ENCODE measurements around the gene SPEN. TPM values are rescaled to one million over a fixed set of nuclear protein-coding genes. Genes with fewer than 3 reads are reported as not detected.

SPEN gene
- polyA plus RNA-seq, 3 donors: 57.4 to 68.0 (median 67.3) TPM

DNA sequence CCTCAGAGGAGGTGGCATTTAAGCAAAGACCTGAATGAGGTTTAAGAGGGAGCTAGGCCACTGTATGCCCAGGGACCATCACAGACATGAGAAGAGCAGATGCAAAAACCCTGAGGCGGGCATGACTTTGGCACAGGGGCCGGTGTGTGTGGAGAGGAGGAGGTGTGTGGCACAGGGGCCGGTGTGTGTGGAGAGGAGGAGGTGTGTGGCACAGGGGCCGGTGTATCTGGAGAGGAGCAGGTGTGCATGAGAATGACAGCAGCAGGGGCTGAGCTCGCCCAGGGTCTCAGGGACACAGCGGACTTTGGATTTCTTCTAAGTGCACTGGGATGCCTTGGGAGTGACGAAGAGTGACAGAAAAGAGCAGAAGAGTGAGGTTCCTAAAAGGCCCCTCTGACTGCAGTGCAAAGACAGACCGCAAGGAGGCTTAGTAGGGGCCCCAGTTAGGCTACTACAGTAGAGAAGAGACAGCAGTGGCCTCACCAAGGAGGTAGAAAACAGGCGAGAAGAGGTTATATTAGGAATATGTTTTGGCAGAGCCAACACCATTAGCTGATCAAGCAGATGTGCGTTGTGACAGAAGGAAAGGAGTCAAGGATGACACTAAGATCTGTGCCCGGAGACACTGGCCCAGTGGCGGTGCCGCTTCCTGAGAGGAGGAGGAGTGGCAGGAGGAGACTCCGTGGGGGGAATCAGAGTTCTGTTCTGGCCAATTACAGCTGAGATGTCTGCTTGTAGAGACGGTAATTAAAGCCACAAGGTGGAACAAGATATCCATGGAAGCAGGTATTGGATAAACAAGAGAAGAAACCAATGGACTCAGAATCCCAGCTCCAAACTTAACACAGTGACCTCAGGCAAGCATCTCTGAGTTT, 110.0 kb downstream of the SPEN start:
- peak; percentile 46 for DNase-seq

DNA sequence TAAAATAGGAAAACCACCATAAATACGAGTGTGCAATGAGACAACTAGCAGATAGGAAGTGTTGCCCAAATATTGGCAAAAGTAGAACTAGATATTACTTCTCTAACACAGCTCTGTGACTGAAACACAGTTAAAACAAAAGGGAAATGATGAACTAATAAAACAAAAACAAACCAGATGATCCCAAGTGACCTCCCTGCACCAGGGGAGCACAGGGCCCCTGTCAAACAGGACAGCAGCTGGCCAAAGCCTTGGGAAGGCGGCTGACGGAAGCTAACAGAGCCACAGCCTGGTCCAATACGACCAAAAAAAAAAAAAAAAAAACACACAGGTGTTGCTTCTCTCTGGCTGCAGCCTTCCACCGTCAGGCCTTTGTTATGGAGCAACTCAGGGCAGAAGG, 110.6 kb downstream of the SPEN start:
- no peak for DNase-seq

DNA sequence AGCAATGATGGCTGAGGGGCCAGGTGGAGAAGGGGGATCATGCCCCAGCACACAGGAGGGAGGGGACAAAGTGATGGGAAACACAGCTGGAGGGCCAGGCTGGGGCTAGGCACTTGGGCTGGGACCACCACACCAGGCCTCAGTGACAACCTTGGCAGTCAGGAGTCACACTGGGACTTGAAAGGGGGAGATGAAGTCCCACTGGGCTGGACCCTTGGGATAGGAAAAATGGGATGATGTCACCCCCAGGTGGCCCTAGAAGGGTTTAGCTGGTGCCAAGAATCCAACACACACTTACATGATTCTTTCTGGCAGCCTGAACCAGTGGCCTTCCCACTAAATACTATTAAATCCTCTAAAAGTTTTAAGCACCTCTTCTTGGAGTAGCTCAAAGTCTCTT, 111.3 kb downstream of the SPEN start:
- DNase-seq: no peak

DNA sequence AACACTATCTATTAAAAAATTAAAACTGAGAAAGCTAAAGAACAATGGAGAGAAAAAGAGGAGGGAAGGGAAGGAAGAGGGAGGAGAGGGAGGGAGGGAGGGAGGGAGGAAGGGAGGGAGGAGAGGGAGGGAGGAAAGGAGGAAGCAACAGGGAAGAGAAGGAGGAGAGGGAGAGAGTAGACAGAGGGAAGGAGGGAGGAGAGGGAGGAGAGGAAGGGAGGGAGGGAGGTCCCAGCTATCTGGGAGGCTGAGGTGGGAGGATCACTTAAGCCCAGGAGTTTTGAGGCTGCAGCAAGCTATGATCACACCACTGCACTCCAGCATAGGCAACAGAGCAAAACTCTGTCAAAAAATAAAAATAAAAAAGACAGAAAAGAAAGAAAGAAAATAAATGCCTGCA, 111.9 kb downstream of the SPEN start:
- no peak for DNase-seq

DNA sequence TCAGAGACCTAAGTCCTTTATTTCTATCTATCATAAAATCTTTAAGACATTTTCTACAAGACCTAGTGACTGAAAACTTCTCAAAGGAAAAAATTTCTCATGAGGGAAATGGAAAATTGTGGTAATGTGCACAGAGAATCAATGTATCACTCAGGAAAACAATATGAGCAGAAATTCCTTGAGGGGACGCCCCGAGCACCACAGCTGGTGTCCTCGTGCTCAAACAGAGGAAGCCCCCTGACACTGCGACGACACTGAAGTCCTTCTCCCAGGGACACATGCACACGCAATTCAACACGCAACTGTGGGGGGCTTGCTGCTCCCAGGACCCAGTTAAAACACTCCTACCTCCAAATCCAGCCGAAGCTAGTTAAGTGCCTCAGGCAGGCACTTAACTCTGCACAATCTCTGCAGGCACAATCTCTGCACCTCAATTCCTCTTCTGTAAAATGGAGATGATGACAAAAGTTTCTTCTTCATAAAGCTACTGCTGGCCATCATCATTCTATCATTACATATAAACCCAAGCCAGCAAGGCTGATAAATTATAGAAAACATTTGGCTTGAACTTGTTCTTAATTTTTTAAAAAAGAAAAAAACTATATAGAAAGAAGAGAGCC, 112.4 kb downstream of the SPEN start:
- no peak for DNase-seq

DNA sequence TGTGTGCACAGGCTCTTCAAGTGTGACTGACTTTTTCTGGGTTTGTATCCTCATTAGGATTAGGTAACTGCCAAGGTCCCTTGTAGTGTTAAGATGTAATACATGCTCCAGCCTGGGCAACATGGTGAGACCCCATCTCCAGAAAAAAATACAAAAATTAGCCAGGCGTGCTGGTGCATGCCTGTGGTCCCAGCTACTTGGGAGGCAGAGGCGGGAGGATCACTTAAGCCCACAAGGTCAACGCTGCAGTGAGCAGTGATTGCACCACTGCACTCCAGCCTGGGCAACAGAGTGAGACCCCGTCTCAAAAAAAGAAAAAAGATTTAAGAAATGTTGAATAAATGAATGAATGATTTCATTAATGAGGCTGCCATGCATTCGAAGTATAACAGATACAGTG, 113.3 kb downstream of the SPEN start:
- no peak for DNase-seq

DNA sequence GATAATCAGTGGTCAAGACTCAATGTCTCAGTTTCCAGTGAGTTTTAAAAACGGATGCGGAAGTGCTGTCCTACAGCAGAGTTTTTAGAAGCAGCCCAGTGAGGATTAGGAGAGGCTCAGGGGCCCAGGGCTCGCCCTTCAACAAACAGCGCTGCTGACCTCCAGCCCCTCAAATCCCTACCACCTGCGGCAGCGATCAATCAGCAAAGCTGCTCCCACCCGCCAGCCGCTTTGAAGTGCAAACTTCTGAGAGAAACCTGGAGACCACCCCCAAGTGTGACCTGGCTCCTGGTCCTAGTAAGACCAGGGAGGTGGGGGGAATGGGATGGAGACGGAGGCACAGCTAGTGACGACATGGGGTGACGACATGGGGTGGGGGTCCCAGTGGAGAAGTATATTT, 114.0 kb downstream of the SPEN start:
- no peak for DNase-seq

DNA sequence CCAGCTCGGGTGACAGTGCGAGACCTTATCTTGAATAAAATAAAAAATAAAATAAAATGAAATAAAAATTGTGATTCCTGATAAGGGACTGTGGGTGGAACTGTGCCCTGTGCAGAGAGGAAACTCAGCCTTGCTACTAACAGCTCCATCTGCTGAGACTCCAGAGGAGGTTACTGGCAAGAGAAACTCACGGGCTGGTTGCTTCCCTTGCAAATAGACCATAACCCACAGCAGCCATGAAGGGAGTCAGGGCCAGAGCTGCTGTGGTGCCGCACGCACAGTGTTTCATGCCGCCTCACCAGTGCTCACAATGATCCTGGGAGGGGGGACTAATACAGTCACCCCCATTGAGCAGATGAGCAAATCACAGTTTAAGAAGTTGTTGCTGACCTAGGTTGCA, 114.7 kb downstream of the SPEN start:
- DNase-seq: no peak

DNA sequence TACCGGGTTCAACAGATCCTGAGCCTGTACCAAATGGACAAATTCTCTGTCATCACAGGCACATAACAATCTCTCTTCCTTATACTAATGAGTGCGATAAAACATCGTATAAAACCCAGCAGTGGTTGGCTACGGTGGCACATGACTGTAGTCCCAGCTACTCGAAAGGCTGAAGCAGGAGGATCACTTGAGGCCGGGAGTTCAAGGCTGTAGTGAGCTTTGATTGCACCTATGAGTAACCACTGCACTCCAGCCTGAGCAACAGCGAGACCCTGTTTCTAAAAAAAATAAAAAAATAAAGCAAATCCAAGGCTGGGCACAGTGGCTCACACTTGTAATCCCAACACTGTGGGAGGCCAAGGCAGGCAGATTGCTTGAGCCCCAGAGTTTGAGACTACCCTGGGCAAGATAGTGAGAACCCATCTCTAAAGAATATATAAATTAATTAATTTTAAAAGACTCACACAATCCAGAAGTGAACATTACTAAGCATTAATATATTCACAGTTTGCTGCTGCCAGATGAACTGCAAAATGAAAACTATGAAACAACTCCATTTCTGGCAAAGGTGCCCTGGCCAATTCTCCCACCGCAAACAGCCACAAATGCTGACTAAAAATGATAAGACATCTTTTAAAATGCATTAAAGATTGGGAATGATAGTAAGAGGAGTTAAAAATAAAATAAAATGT, 115.3 kb downstream of the SPEN start:
- no peak for DNase-seq

DNA sequence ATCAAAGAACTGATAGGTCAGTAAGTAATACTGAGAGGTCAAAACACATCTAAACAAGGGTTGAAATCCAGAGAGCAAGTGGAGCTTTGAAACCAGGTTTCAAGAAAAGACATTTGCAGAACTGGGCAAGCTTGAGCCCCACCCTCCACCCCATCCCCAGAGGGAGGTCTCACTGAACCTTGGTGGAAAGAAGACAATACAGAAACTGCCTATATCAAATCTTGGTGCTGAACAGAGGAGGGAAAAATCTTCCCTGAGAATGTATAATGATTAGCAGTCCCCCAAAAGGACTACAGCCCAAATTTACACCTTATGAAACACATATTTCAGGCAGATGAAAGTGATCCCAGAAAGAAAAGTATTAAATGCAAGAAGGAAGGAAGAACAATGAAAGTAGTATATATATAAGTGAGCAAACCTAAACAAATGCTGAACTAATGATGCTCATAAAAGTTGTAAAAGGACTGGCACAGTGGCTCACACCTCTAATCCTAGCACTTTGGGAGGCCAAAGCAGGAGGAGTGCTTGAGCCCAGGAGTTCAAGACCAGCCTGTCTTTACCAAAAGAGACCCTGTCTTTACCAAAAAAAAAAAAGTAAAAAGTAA, 116.0 kb downstream of the SPEN start:
- no peak for DNase-seq

DNA sequence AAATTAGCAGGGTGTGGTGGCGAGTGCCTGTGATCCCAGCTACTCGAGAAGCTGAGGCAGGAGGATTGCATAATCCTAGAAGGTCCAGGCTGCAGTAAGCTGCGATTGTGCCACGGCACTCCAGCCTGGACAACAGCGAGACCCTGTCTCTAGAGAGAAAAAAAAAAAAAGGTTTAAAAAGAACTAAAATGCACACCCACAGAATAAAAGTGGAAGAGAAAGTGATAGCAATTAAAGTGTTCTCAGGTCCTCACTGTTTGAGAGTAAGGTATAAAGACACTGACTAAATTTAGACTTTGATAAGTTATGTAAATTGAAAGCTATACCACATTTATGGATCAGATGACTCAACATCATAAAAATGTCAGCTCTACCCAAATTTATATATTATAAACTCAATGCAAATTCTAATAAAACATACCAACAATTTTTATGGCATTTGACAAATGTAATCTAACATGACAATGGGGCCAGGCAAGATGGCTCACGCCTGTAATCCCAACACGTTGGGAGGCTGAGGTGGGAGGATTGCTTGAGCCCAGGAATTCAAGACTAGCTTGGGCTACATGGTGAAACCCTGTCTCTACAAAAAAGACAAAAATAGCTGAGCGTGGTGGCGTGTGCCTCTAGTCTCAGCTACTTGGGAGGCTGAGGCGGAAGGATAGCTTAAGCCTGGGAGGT, 116.6 kb downstream of the SPEN start:
- no peak for DNase-seq

DNA sequence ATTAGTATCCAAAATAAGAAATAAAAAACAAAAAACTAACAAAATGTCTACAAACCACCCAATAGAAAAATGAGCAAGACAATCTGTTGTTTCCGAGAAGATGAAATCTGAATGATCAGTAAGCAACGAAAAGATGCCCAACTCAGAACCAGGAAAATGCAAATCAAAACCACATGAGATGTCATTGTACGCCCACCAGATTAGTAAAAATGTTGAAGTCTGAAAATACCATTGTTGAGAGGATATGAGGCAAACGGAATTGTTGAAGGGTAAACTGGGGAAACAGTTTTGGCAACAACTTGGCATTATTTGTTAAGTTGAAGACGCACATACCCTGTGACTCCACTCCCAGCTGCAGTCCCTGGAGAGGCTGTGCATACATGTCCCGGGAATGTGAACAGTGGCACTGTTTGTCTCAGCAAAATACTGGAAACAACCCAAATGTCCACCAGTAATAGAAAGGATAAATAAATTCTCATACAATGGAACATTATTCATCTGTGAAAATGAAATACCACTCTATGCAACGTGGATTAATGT, 117.8 kb downstream of the SPEN start:
- DNase-seq: no peak

DNA sequence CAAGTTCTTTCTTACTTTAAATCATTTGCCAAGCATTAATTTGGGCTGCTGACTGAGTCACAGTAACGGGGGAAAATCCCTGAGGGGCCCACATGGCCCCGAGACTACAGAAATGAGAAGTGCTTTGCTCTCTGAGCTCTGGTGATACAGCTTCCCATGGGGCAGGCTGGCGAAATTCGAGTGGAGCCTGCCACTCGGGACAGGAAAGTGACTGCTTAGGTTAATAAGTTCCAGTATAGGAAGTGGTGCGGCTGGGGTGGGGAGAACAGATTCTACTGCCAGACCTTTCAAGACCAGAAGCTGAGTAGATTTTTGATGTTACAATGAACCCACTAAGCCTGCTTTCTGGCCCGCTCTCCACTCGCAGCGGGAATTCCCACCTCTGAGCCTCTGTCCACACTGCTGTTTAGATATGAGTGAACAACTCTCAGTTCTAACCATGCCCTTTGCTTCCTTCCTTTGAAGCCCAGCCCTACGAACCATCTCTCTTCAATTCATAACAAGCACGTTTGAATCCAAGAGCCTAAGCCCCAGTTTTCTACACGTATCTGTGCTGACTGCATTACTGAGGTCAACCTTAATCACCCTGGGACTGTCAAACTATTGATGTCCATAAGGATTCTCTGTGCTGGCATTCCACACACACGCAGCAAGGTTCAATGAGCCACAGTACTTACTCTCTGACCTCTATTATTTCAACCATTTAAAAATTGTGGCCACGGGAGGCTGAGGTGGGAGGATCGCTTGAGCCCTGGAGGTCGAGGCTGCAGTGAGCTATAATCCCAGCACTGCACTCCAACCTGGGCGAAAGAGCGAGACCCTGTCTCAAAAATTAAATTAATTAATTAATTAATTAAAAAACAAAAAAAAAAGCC, 118.8 kb downstream of the SPEN start:
- no peak for DNase-seq

DNA sequence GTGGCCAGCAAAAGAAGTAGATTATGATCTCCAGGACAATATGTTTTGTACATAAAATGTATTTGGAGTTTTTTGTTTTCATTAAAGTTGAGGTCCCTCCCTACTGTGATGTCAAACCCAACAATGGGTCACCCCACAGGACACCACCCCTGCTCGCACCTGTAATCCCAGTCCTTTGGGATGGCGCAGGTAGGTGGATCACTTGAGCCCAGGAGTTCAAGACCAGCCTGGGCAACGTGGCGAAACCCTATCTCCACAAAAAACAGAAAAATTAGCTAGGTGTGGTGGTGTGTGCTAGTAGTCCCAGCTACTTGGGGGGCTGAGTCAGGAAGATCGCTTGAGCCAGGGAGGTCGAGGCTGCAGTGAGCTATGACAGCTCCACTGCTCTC, 119.4 kb downstream of the SPEN start:
- DNase-seq: no peak

DNA sequence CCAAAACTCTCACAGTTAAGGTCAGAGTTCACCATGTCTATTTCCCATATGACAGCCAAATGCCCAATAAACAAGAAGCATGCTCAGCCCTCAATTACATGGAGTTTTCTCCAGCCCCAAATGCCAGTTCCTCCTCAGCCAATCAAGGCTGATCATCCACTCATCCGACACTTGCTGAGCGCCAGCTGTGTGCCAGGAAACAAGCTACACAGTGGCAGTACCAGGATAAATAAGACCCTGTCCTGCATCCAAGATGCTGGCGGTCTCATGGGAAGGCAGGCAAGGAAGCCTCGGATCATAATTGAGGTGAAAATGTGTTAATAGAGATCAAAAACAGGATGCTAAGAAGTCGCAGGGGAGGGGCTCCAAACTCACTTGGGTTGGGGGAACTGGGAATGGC, 120.7 kb downstream of the SPEN start:
- DNase-seq: no peak

DNA sequence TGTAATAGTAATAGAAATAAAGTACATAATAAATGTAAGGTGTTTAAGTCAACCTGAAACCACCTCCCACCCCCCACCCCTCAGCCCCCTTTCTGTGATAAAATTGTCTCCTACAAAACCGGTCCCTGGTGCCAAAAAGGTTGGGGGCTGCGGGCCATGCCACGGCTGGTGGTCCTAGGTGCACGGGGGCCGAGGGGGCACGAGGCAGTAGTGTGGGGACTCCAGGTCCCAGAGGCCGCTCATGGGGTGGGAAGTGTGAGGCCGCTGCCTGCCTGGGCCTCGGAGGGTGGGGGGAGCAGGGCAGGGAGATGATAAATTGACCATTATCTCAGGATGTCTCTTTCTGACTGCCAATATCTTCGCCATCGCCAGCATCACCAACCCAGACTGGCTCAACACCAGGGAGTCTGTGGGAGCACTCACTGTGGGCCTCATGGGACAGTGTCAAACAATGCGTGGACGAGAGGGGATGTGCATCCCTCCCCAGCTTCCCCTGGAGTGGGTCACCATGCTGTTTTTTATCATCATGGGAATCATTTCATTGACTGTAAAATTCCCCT, 121.9 kb downstream of the SPEN start:
- DNase-seq: no peak

DNA sequence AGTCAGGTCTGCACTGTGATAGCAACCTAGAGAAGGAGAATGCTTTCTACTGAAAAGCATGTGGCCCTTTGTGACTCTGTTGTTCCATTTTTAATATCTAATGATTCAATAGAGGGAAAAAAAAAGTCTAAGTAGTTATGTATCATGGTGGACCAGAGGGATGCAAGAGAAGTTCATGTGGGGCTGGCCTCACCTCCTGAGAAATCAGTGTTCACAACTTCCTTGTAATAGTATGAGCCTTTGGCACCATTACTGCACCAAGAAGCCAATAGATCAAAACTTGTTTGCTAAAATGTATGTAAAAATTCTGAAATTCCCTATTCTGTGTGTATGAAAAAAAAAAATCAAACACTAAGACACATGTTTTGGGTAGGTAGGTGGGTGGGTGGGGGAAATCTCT, 123.4 kb downstream of the SPEN start:
- DNase-seq: no peak

DNA sequence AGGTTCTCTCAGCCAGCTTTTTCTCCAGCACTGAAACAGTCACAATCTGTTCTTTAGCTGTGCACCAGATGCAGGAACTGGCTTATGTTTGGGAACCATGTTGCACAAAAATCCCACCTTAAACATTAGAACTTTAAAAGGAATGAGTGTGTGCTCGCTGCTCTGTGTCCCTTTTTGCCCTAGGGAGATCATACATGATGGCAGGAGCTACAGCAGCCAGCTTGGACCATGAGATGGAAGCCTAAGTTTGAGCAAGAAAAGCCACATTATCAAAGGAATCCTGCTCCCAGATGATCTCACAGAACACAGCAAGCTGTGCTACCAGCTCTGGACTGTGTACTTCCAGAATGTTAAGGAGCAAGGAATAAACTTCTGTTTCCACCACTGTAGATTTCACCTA, 124.9 kb downstream of the SPEN start:
- DNase-seq: no peak

DNA sequence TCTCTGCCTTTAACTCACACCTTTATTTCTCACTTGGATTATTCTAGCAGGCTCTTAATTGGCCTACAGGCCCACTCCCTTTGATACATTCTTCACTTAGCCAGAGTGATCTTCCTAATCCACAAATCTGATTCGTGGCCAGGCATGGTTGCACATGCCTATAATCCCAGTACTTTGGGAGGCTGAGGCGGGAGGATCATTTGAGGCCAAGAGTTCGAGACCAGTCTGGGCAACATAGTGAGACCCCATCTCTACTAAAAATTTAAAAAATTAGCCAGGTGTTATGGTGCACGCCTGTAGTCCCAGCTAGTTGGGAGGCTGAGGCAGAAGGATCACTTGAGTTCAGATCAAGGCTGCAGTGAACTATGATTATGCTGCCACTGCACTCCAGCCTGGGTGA, 126.3 kb downstream of the SPEN start:
- no peak for DNase-seq

DNA sequence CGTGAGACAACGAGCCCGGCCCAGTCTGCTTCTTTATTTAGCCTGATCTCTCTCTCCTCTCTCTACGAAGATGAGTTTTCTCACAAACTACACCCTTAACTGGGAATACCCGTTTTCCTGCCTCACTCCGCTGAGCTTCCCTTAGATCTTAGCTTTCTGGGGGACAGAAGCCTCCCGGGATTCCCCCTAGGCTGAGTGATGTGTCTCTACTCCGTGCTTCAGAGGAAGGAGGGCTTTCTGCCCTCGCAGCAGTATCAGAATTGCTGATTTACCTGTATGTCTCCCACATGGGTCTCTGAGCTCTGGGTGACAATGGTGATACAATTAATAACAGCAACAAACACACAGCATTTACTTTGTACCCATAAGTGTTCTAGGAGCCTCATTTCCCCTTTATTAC, 127.3 kb downstream of the SPEN start:
- no peak for DNase-seq
